Suprapubic skin (tissue), 4 donors: ENCODE data around the gene PLLP.

Experiments used
- CTCF ChIP-seq, 2 donors: fragments of 200-600 bp in 1 of 2; fragments of 450-650 bp in 1 of 2; sonication (generic) in 1 of 2; IDR thresholded peaks; one replicate each; pipeline ENCODE4 v1.5.1; 2016 to 2019; ENCODE audit warnings: antibody characterized with exemption in 2 of 2, mild to moderate bottlenecking in 1 of 2, moderate library complexity in 1 of 2
- POLR2A ChIP-seq, 2 donors: fragments of 450-650 bp; IDR thresholded peaks; one replicate each; pipeline ENCODE4 v1.6.1; 2017; ENCODE audit warnings: antibody characterized with exemption in 2 of 2, mild to moderate bottlenecking in 2 of 2, moderate library complexity in 2 of 2
- POLR2AphosphoS5 ChIP-seq, 3 donors: sonication (generic); formaldehyde crosslinking; IDR thresholded peaks; one replicate each; pipeline ENCODE4 v1.6.1; 2017; ENCODE audit warnings: antibody characterized with exemption in 3 of 3

GRCh38 chr16:57245472-57246113 is 38.9 kb downstream of the PLLP start:
- TF ChIP-seq CTCF (IDR thresholded peaks at IDR 0.05) (no peak), POLR2A (IDR thresholded peaks at IDR 0.05) (no peak), POLR2AphosphoS5 (IDR thresholded peaks at IDR 0.05) (no peak)
